Endometrium (tissue), 2 donors: ENCODE data around the gene RESF1.
A peak's percentile ranks its signal among the peaks of the same experiment; 100 is the strongest.
"Not testable (repeated sequence)": the region's sequence is repeated elsewhere in the genome, so short reads cannot be mapped to it uniquely, and the experiment has no call there.

Experiments
- FAIRE-seq: peaks from 2 replicates; lab custom pipeline; 2012; peaks lifted over from hg19 to GRCh38; lab: Jason Lieb, UNC
- donor health status: control.
- donor health status: control.

RESF1 gene

GRCh38 chr12:31959161-31959700, at the start of gene RESF1:
Gene RESF1 (plus strand): TSS chr12:31959415. CDS start chr12:31980956, 21,541 bp downstream.
- FAIRE-seq, result peak; percentile 50

GRCh38 chr12:31914927-31915326, 44.3 kb upstream of the RESF1 start:
- no peak for FAIRE-seq

GRCh38 chr12:31915446-31915845, 43.8 kb upstream of the RESF1 start:
- FAIRE-seq, result no peak

GRCh38 chr12:31922341-31923062, 36.7 kb upstream of the RESF1 start:
- no peak for FAIRE-seq

GRCh38 chr12:31923063-31923412, 36.2 kb upstream of the RESF1 start:
- FAIRE-seq, result no peak

- FAIRE-seq, result peak; percentile 4
Observed at GRCh38 chr12:31928246-31929026, 30.8 kb upstream of the RESF1 start.

- FAIRE-seq, result no peak
Observed at GRCh38 chr12:31929027-31929526, 30.1 kb upstream of the RESF1 start.

- FAIRE-seq, result no peak
Observed at GRCh38 chr12:31931796-31932715, 27.2 kb upstream of the RESF1 start.

- FAIRE-seq, result no peak
Observed at GRCh38 chr12:31944299-31944698, 14.9 kb upstream of the RESF1 start.

GRCh38 chr12:31947971-31948370, 11.2 kb upstream of the RESF1 start:
- FAIRE-seq, result no peak

GRCh38 chr12:31948697-31949359, 10.4 kb upstream of the RESF1 start:
- not testable (repeated sequence) for FAIRE-seq

GRCh38 chr12:31950088-31950487, 9.1 kb upstream of the RESF1 start:
- no peak for FAIRE-seq

- FAIRE-seq, result no peak
Observed at GRCh38 chr12:31950492-31950891, 8.7 kb upstream of the RESF1 start.

- no peak for FAIRE-seq
Observed at GRCh38 chr12:31951008-31951407, 8.2 kb upstream of the RESF1 start.

GRCh38 chr12:31951939-31952338, 7.3 kb upstream of the RESF1 start:
- FAIRE-seq, result no peak

GRCh38 chr12:31952418-31952817, 6.8 kb upstream of the RESF1 start:
- FAIRE-seq, result no peak

- no peak for FAIRE-seq
Observed at GRCh38 chr12:31954925-31955858, 4.0 kb upstream of the RESF1 start.

- peak; percentile 12 for FAIRE-seq
Observed at GRCh38 chr12:31958569-31959160, 550 bp upstream of the RESF1 start.

- peak; percentile 21 for FAIRE-seq
Observed at GRCh38 chr12:31959701-31960391, 631 bp downstream of the RESF1 start.
